ENCODE measurements around the gene PYCARD.
"Not testable (repeated sequence)": the region's sequence is repeated elsewhere in the genome, so short reads cannot be mapped to it uniquely, and the experiment has no call there.

The PYCARD gene

GRCh38 chr16:31215287-31216162 is 13.0 kb upstream of the PYCARD start:
- in situ Hi-C loops (cut with MboI; ENCODE audit: low sequenced_read_pairs) = no loop called here

DNA sequence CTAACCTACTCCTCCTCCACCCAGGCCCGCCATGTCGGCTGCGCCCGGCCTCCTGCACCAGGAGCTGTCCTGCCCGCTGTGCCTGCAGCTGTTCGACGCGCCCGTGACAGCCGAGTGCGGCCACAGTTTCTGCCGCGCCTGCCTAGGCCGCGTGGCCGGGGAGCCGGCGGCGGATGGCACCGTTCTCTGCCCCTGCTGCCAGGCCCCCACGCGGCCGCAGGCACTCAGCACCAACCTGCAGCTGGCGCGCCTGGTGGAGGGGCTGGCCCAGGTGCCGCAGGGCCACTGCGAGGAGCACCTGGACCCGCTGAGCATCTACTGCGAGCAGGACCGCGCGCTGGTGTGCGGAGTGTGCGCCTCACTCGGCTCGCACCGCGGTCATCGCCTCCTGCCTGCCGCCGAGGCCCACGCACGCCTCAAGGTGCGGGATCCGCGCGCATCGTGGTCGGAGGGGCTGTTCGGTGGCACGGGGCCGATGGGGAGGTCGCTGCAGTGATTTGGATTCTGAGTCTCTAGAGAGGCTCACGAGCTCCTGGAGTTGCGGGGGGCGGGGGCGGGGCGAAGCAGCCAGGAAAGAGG is 12.2 kb upstream of the PYCARD start:
- in situ Hi-C loops (cut with MboI; ENCODE audit: low sequenced_read_pairs) = no loop called here

DNA sequence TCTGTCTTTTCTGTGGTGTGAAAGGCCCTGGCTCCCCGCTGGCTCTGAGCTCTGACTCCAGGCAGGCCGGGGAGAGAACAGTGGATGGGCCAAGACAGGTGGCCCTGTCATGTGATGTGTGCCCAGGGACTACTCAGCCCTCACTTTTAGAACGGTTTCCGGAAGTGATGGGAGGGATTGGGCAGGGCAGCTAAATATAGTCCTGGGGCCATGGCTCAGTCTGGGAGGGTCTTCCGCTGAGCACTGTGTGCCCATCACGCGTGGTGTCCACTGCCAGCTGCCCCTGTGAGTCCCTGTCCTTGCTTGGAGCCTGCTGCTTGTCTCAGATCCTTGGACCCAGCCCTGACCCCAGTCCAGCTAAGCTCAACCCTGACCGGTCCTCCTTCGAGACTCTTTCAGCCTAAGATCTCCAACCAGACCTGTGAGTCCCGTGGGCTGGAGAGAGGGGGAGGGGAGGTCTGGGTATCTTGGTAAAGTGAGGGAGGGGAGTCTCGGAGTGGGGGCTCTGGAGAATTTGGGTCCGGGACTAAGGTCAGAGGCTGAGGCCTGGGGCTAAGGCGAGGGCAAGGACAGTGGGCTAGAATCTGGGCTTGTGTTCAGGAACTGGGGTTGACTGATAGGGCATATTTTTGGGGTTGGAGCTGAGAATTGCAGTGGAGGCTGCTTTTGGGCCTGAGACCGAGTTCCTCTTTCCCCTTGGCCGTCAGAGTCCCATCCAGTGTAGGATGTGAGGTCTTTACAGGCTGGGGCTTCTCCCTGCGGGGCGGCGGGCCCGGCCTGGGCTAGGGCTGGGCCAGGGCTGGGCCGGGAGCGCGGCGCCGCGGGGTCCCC is 11.5 kb upstream of the PYCARD start, which contains the start of gene TRIM72:
Gene TRIM72 (plus strand): TSS at position 243 of the 831 bp plus-strand sequence. CDS start 620 bp downstream, outside the sequence.
- in situ Hi-C loops (cut with MboI; ENCODE audit: low sequenced_read_pairs) = no loop called here

GRCh38 chr16:31213342-31213741 is 10.8 kb upstream of the PYCARD start:
- in situ Hi-C loops (cut with MboI; ENCODE audit: low sequenced_read_pairs) = no loop called here

- in situ Hi-C loops (cut with MboI; ENCODE audit: low sequenced_read_pairs) = loop anchor here (10.0 kb wide), 1 partner anchor 178 kb away; no protein-coding TSS in a partner anchor
Observed at GRCh38 chr16:31206776-31207175, 4.2 kb upstream of the PYCARD start.

GRCh38 chr16:31204871-31205666 is 2.5 kb upstream of the PYCARD start:
- in situ Hi-C loops (cut with MboI; ENCODE audit: low sequenced_read_pairs) = loop anchor here (10.0 kb wide), 1 partner anchor 180 kb away; no protein-coding TSS in a partner anchor

GRCh38 chr16:31201582-31202413 is 762 bp downstream of the PYCARD start:
- in situ Hi-C loops (cut with MboI; ENCODE audit: low sequenced_read_pairs) = loop anchor here (10.0 kb wide), 1 partner anchor 183 kb away; no protein-coding TSS in a partner anchor

DNA sequence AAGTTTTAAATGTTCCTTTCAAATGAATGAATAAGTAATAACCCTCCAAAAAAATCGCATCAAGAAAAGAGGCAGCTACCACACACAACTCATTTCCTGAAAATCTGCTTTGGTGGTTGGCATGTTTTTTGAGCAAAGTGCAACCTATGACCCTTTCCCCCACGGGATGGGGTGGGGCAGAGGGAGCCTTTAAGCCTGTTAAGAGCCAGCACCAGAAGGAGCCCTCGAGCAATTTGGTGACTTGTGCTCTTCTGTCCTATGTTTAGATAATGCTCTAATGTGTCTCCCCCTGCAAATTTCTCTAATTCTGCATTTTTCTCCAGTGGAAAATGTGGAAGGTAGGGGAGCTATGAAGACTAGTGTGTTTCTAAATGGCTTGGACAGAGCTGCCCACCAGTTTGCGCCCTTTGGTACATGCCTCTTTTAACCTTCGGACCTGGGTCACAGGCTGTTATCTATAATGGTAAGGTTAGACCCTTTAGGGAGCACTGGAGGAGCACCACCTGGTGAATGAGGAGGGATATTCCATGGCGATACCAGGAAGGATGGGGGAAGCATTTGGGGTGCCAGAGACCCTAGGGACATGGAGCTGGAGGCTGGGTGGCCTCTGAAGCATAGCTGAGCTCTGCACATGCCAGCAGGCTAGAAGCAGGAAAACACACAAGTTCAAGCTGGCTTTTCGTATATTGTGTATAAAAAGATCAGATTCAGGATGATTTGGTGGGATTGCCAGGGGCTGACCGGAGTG is 1.6 kb downstream of the PYCARD start:
- in situ Hi-C loops (cut with MboI; ENCODE audit: low sequenced_read_pairs) = loop anchor here (10.0 kb wide), 1 partner anchor 184 kb away; no protein-coding TSS in a partner anchor

DNA sequence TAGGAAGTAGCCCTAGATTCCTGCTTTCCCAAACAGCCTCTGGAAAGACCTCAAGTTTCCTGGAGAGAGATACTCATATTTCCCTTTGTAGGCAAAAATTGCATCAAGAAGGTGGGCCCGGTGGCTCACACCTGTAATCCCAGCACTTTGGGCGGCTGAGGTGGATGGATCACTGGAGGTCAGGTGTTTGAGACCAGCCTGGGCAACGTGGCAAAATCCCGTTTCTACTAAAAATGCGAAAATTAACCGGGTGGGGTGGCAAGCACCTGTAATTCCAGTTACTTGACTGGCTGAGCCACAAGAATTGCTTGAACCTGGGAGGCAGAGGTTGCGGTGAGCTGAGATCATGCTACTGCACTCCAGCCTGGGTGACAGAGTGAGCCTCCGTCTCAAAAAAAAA is 2.4 kb downstream of the PYCARD start:
- in situ Hi-C loops (cut with MboI; ENCODE audit: low sequenced_read_pairs) = loop anchor here (10.0 kb wide), 1 partner anchor 185 kb away; no protein-coding TSS in a partner anchor

GRCh38 chr16:31199430-31200041 is 3.0 kb downstream of the PYCARD start:
- in situ Hi-C loops (cut with MboI; ENCODE audit: low sequenced_read_pairs) = loop anchor here (10.0 kb wide), 1 partner anchor 185 kb away; no protein-coding TSS in a partner anchor

GRCh38 chr16:31198207-31198882 is 4.2 kb downstream of the PYCARD start:
- in situ Hi-C loops (cut with MboI; ENCODE audit: low sequenced_read_pairs) = no loop called here

GRCh38 chr16:31196324-31197088 is 6.1 kb downstream of the PYCARD start:
- in situ Hi-C loops (cut with MboI; ENCODE audit: low sequenced_read_pairs) = no loop called here

- in situ Hi-C loops (cut with MboI; ENCODE audit: low sequenced_read_pairs) = not testable (repeated sequence)
Observed at GRCh38 chr16:31195861-31196260, 6.7 kb downstream of the PYCARD start.

DNA sequence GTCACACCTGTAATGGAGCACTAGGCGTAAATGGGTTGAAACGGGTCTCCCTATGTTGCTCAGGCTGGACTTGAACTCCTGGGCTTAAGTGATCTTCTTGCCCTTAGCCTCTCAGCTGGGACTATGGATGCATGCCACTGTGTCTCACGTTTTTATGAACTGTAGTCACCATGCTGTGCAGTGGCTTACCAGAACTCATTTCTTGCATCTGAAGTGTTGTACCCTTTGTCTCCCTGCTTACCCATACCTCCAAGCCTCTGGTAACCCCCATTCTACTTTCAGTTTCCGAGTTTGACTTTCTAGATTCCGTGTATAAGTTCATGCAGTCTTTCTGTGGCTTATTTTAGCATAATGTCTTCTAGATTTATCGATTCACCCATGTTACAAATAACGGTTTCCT is 7.7 kb downstream of the PYCARD start:
- in situ Hi-C loops (cut with MboI; ENCODE audit: low sequenced_read_pairs) = no loop called here

GRCh38 chr16:31193874-31194273 is 8.7 kb downstream of the PYCARD start:
- in situ Hi-C loops (cut with MboI; ENCODE audit: low sequenced_read_pairs) = no loop called here

DNA sequence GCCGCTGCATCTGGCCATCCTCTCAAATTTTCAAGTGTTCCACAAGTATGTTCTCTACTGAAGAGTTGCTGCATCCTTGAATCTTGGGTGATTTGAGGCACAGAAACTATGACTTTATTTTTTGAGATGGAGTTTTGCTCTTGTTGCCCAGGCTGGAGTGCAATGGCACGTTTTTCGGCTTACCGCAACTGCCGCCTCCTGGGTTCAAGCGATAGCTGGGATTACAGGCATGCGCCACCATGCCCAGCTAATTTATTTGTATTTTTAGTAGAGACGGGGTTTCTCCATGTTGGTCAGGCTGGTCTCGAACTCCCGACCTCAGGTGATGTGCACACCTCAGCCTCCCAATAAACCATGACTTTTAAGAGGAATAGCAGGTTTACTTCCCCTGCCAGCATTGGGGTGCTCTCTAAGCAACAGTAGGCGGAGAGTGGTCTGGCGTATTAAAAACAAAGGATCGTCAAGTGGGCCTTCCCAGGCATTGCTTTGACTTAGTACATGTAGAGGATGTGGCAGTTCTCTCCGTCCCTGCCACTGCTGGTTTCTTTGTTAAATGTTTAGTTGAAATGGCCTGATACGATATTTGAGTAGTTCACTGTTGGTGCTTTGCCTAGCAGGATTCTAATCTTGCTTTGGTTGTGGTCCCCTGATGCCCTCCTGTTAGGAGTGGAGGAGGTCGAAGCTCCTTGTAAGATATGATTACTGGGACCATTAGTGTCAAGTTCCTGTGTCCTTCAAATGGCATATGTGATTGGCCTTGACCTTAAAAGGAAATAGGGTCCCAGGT is 9.5 kb downstream of the PYCARD start:
- in situ Hi-C loops (cut with MboI; ENCODE audit: low sequenced_read_pairs) = no loop called here
